ENCODE results near the gene MAMDC4.
"Not testable (repeated sequence)": the region's sequence is repeated elsewhere in the genome, so short reads cannot be mapped to it uniquely, and the experiment has no call there.

Gene MAMDC4

DNA sequence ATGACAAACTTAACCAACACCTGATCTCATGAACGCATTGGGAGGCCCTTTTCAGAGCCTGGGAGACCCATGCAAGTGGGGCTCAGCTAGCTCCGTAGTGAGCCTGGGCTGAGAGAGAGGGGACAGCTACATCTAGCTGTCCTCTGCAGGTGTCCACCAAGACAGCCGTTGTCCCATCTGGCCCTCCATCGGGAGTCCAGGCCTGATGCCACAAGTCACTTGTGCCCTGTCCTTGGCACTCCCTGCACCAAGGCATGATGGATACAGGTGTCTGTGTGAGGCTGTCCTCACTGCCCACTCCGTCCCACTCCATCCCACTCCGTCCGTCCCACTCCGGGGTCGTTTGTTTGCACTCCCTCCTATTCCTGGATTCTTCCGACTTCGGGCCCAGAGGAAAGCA lies 16.5 kb downstream of the MAMDC4 start:
- Histone ChIP-seq H3K27me3 (ENCODE audit: insufficient read depth, low read length, poor library complexity, severe bottlenecking) (no peaks in the 10 kb centered on the region), H3K9ac (ENCODE audit: low read depth, low read length, poor library complexity, severe bottlenecking) (no peak overlapping the region), H3K4me1 (ENCODE audit: insufficient read depth, low read length, poor library complexity, severe bottlenecking) (peaks cover 14% of the 10 kb centered on the region), H3K4me2 (ENCODE audit: low read depth, low read length, poor library complexity, severe bottlenecking) (no peak overlapping the region), H3K36me3 (ENCODE audit: insufficient read depth, low read length) (peaks cover 3% of the 10 kb centered on the region; the same call in 1 of the 2 replicates), H2AFZ (ENCODE audit: low read length) (no peak overlapping the region), H3K4me3 (ENCODE audit: low read length, poor library complexity, severe bottlenecking) (no peak overlapping the region), H3K79me2 (ENCODE audit: insufficient read depth, low read length) (peaks cover 38% of the 10 kb centered on the region), H4K20me1 (ENCODE audit: insufficient read depth, low read length, poor library complexity, severe bottlenecking) (peaks cover 20% of the 10 kb centered on the region), H3K9me3 (ENCODE audit: insufficient read depth, low read depth, low read length) (peaks cover 6% of the 10 kb centered on the region; the same call in 1 of the 2 replicates), H3F3A (ENCODE audit: low read depth) (no peaks in the 10 kb centered on the region), H3K9me2 (replicated peaks; ENCODE audit: low read depth, low read length) (no peaks in the 10 kb centered on the region)
- no peak for TF ChIP-seq EZH2phosphoT487 (IDR thresholded peaks at IDR 0.05; ENCODE audit: borderline replicate concordance)
- TF ChIP-seq, protein P1, sequence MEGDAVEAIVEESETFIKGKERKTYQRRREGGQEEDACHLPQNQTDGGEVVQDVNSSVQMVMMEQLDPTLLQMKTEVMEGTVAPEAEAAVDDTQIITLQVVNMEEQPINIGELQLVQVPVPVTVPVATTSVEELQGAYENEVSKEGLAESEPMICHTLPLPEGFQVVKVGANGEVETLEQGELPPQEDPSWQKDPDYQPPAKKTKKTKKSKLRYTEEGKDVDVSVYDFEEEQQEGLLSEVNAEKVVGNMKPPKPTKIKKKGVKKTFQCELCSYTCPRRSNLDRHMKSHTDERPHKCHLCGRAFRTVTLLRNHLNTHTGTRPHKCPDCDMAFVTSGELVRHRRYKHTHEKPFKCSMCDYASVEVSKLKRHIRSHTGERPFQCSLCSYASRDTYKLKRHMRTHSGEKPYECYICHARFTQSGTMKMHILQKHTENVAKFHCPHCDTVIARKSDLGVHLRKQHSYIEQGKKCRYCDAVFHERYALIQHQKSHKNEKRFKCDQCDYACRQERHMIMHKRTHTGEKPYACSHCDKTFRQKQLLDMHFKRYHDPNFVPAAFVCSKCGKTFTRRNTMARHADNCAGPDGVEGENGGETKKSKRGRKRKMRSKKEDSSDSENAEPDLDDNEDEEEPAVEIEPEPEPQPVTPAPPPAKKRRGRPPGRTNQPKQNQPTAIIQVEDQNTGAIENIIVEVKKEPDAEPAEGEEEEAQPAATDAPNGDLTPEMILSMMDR (conservative IDR thresholded peaks at IDR 0.05; ENCODE audit: low read length): no peak

DNA sequence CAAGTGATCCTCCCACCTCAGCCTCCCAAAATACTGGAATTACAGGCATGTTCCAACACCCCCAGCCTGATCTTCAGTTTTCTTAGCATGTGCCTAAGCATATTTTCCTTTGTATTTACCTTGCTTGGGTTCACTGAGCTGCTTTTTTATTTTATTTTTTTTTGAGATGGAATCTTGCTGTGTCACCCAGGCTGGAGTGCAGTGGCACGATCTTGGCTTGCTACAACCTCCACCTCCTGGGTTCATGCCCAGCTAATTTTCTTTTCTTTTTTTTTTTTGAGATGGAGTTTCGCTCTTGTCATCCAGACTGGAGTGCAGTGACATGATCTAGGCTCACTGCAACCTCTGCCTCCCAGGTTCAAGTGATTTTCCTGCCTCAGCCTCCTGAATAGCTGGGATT lies 17.5 kb downstream of the MAMDC4 start:
- H3K4me2 ChIP-seq (ENCODE audit: low read depth, low read length, poor library complexity, severe bottlenecking); H3K36me3 ChIP-seq (ENCODE audit: insufficient read depth, low read length); H3K9me2 ChIP-seq (replicated peaks; ENCODE audit: low read depth, low read length); H3K9me3 ChIP-seq (ENCODE audit: insufficient read depth, low read depth, low read length); H3K27me3 ChIP-seq (ENCODE audit: insufficient read depth, low read length, poor library complexity, severe bottlenecking); H3K4me3 ChIP-seq (ENCODE audit: low read length, poor library complexity, severe bottlenecking); H3F3A ChIP-seq (ENCODE audit: low read depth); H3K9ac ChIP-seq (ENCODE audit: low read depth, low read length, poor library complexity, severe bottlenecking); H2AFZ ChIP-seq (ENCODE audit: low read length): not testable (repeated sequence)
- H4K20me1 ChIP-seq (ENCODE audit: insufficient read depth, low read length, poor library complexity, severe bottlenecking): peaks cover 11% of the 10 kb centered on the region
- peaks cover 28% of the 10 kb centered on the region for H3K79me2 ChIP-seq (ENCODE audit: insufficient read depth, low read length)
- H3K4me1 ChIP-seq (ENCODE audit: insufficient read depth, low read length, poor library complexity, severe bottlenecking): peaks cover 12% of the 10 kb centered on the region

DNA sequence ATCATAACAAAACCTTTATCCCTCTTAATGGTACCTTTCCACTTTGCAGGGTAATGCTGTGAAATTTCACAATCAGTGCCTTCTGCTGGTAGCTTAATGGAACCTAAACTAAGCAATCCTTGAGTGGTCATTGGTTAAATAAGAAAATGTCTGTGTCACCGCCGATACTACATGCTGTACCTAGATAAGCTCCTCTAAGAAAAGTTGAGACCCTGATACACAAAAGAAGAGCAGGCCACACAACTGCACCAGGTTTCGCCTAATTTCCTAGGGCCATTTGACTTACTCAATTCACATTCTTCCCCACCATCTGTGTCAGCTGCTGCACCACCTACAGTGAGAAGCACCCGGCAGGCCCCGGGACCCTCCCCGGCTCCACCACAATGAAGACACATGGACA lies 23.0 kb downstream of the MAMDC4 start:
- no peaks in the 10 kb centered on the region for H3F3A ChIP-seq (ENCODE audit: low read depth)
- H3K9me3 ChIP-seq (ENCODE audit: insufficient read depth, low read depth, low read length): peaks cover 6% of the 10 kb centered on the region; the same call in 1 of the 2 replicates
- H3K4me1 ChIP-seq (ENCODE audit: insufficient read depth, low read length, poor library complexity, severe bottlenecking): no peaks in the 10 kb centered on the region
- H3K36me3 ChIP-seq (ENCODE audit: insufficient read depth, low read length): no peaks in the 10 kb centered on the region
- H3K9ac ChIP-seq (ENCODE audit: low read depth, low read length, poor library complexity, severe bottlenecking): no peak overlapping the region
- no peaks in the 10 kb centered on the region for H3K27me3 ChIP-seq (ENCODE audit: insufficient read depth, low read length, poor library complexity, severe bottlenecking)
- no peaks in the 10 kb centered on the region for H3K79me2 ChIP-seq (ENCODE audit: insufficient read depth, low read length)
- no peaks in the 10 kb centered on the region for H3K9me2 ChIP-seq (replicated peaks; ENCODE audit: low read depth, low read length)
- no peak for TF ChIP-seq EZH2phosphoT487 (IDR thresholded peaks at IDR 0.05; ENCODE audit: borderline replicate concordance)
- TF ChIP-seq, protein P1 (conservative IDR thresholded peaks at IDR 0.05; ENCODE audit: low read length): no peak
- H2AFZ ChIP-seq (ENCODE audit: low read length): no peak overlapping the region
- H4K20me1 ChIP-seq (ENCODE audit: insufficient read depth, low read length, poor library complexity, severe bottlenecking): no peaks in the 10 kb centered on the region
- H3K4me2 ChIP-seq (ENCODE audit: low read depth, low read length, poor library complexity, severe bottlenecking): no peak overlapping the region
- no peak overlapping the region for H3K4me3 ChIP-seq (ENCODE audit: low read length, poor library complexity, severe bottlenecking)

DNA sequence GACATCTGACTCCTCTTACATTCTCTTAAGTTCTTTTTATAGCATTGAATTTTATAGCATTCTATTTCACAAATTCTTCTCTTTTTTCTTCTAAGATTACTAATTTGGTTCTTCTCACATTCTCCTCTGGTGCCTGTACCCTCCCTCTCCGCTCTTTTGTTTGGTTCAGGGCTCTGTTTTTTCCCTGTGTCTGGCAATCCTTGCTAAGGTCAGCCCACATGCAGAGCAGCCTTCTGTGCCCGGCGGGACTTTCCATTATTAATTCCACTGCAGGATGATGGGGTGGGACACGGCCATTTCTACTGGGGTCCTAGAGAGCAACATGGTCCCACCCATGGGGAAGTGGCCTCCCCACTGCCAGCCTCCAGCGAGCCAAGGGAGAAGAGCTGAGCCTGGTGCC lies 24.3 kb downstream of the MAMDC4 start:
- no peaks in the 10 kb centered on the region for H3K4me1 ChIP-seq (ENCODE audit: insufficient read depth, low read length, poor library complexity, severe bottlenecking)
- no peaks in the 10 kb centered on the region for H4K20me1 ChIP-seq (ENCODE audit: insufficient read depth, low read length, poor library complexity, severe bottlenecking)
- H3K9me3 ChIP-seq (ENCODE audit: insufficient read depth, low read depth, low read length): peaks cover 6% of the 10 kb centered on the region; the same call in 1 of the 2 replicates
- no peak overlapping the region for H2AFZ ChIP-seq (ENCODE audit: low read length)
- TF ChIP-seq, protein P1 (conservative IDR thresholded peaks at IDR 0.05; ENCODE audit: low read length): no peak
- TF ChIP-seq EZH2phosphoT487 (IDR thresholded peaks at IDR 0.05; ENCODE audit: borderline replicate concordance): no peak
- no peak overlapping the region for H3K9ac ChIP-seq (ENCODE audit: low read depth, low read length, poor library complexity, severe bottlenecking)
- no peak overlapping the region for H3K4me3 ChIP-seq (ENCODE audit: low read length, poor library complexity, severe bottlenecking)
- H3K9me2 ChIP-seq (replicated peaks; ENCODE audit: low read depth, low read length): no peaks in the 10 kb centered on the region
- H3F3A ChIP-seq (ENCODE audit: low read depth): no peaks in the 10 kb centered on the region
- H3K4me2 ChIP-seq (ENCODE audit: low read depth, low read length, poor library complexity, severe bottlenecking): no peak overlapping the region
- no peaks in the 10 kb centered on the region for H3K79me2 ChIP-seq (ENCODE audit: insufficient read depth, low read length)
- no peaks in the 10 kb centered on the region for H3K36me3 ChIP-seq (ENCODE audit: insufficient read depth, low read length)
- H3K27me3 ChIP-seq (ENCODE audit: insufficient read depth, low read length, poor library complexity, severe bottlenecking): no peaks in the 10 kb centered on the region
